Prostate gland (tissue), 2 donors: ENCODE results near the gene IDH3G.

Experiments
- CTCF ChIP-seq, 4 experiments: fragments of 200-600 bp in 2 of 4; fragments of 450-650 bp in 2 of 4; sonication (generic) in 2 of 4; IDR thresholded peaks; 1 replicate in 3 of 4; 2 replicates in 1 of 4; pipeline ENCODE4 v1.5.1; 2016 to 2019; ENCODE audit warnings: antibody characterized with exemption in 4 of 4, mild to moderate bottlenecking in 2 of 4, moderate library complexity in 2 of 4
- POLR2A ChIP-seq: fragments of 450-650 bp; IDR thresholded peaks from one replicate; pipeline ENCODE4 v1.6.1; 2016; ENCODE audit warnings: antibody characterized with exemption, mild to moderate bottlenecking

- TF ChIP-seq POLR2A: no peak
- TF ChIP-seq CTCF (IDR thresholded peaks at IDR 0.05): no peak
These were observed 24.9 kb downstream of the IDH3G start for GRCh38 chrX:153769158-153769864.
